ENCODE results near the gene SEC16B. TPM values are rescaled to one million over a fixed set of nuclear protein-coding genes. Genes with fewer than 3 reads are reported as not detected.

The SEC16B gene
- total and polyA plus RNA-seq, 2 of the 8 experiments (the other 6 are each of a cell fraction or from before 2014, with no cell fraction given): 0.56 to 0.94 TPM

GRCh38 chr1:177984136-177984525 lies 14.3 kb upstream of the SEC16B start (continued):
- TF ChIP-seq RFX5 (IDR thresholded peaks at IDR 0.05; ENCODE audit: borderline replicate concordance, low read depth, low read length) (no peak), SP1 (IDR thresholded peaks at IDR 0.05; ENCODE audit: low read depth, low read length) (no peak), HDAC6 (IDR thresholded peaks at IDR 0.05; ENCODE audit: low read depth, low read length) (no peak), SIRT6 (IDR thresholded peaks at IDR 0.05; ENCODE audit: low read length) (no peak), CBX5 (IDR thresholded peaks at IDR 0.05; ENCODE audit: low read depth, low read length) (no peak), YY1 (IDR thresholded peaks at IDR 0.05; ENCODE audit: low read depth, low read length) (peak; percentile 98), CHD7 (IDR thresholded peaks at IDR 0.05; ENCODE audit: insufficient replicate concordance, low read length) (no peak), NRF1 (IDR thresholded peaks at IDR 0.05; ENCODE audit: low read depth, low read length) (no peak), MAX (IDR thresholded peaks at IDR 0.05) (no peak), CEBPB (IDR thresholded peaks at IDR 0.05; ENCODE audit: low read depth, low read length) (no peak), KDM4A (IDR thresholded peaks at IDR 0.05; ENCODE audit: low read depth, low read length, severe bottlenecking) (no peak), CHD1 (IDR thresholded peaks at IDR 0.05; ENCODE audit: low read depth, low read length) (no peak), NANOG (IDR thresholded peaks at IDR 0.05; ENCODE audit: insufficient read depth, low read depth, low read length, poor library complexity, severe bottlenecking) (no peak)

All from H1 (cell line).